ENCODE measurements around the gene FHIT. TPM values are rescaled to one million over a fixed set of nuclear protein-coding genes. Genes with fewer than 3 reads are reported as not detected.

Gene FHIT
- 4.8 TPM for total RNA-seq

- DNase-seq (ENCODE audit: low read depth in 2 of 3, low spot score in 2 of 3) = peak; percentile 64 to 95 (median 93)
Observed at GRCh38 chr3:61251174-61251972, at the start of gene FHIT. Gene FHIT (minus strand): TSS chr3:61251452.

GRCh38 chr3:61300786-61301185 lies 49.5 kb upstream of the FHIT start:
- DNase-seq (ENCODE audit: low read depth in 2 of 3, low spot score in 2 of 3) = no peak

DNA sequence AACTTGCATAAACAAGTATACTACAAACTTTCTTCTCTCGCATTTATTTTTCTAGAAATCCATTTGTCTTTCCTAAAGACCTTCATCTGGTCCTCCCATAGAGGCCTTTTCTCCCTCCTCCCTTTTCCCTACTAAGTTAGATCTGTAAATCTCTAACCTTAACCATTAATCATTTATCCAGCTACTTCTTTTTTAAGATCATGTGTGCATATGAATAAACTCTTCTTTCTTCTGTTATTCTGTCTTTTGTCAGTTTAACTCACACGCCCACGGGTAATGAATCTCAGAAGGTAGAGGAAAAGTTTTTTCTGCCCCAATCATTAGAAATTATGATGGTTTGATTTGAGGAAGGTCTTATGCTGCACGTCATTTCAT lies 48.7 kb upstream of the FHIT start:
- DNase-seq (ENCODE audit: low read depth in 2 of 3, low spot score in 2 of 3) = no peak

GRCh38 chr3:61299343-61300005 lies 48.2 kb upstream of the FHIT start:
- DNase-seq (ENCODE audit: low read depth in 2 of 3, low spot score in 2 of 3) = no peak

GRCh38 chr3:61297821-61298220 lies 46.6 kb upstream of the FHIT start:
- DNase-seq (ENCODE audit: low read depth in 2 of 3, low spot score in 2 of 3) = no peak

- DNase-seq (ENCODE audit: low read depth in 2 of 3, low spot score in 2 of 3) = no peak
Observed at GRCh38 chr3:61288446-61288845, 37.2 kb upstream of the FHIT start.

DNA sequence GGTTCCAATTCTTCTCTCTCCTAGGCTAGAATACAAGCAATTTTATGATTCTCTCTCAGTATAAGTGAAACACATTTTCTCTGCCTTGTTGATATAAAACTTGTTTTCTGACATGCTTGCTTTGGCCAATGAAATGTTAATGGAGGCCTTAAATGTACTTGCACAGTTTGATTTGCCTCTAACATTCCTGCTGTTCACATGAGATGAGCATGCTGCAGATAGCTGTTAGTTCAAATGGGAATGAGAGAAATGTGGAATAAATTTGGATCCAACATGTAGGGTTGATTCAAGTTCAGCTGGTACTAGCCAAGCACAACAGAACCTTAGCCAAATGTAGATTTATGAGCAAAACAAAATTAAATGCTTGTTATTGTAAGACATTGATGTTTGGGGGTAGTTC lies 32.6 kb upstream of the FHIT start:
- DNase-seq (ENCODE audit: low read depth in 2 of 3, low spot score in 2 of 3) = no peak

DNA sequence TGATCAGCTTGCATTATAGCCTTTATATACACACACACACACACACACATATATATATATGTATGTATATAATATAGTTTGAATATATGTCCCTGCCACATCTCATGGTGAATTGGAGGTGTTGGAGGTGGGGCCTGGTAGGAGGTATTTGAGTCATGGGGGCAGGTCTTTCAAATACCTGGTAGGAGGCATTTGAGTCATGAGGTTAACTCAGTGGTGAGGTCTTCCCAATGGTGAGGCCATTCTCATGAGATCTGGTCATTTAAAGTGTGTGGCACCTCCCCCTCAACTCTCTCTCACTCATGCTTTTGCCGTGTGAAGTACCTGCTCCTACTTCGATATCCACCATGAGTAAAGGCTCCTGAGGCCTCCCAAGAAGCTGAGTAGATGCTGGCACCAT lies 27.5 kb upstream of the FHIT start:
- no peak for DNase-seq (ENCODE audit: low read depth in 2 of 3, low spot score in 2 of 3)

GRCh38 chr3:61277411-61277810 lies 26.2 kb upstream of the FHIT start:
- DNase-seq (ENCODE audit: low read depth in 2 of 3, low spot score in 2 of 3) = no peak

DNA sequence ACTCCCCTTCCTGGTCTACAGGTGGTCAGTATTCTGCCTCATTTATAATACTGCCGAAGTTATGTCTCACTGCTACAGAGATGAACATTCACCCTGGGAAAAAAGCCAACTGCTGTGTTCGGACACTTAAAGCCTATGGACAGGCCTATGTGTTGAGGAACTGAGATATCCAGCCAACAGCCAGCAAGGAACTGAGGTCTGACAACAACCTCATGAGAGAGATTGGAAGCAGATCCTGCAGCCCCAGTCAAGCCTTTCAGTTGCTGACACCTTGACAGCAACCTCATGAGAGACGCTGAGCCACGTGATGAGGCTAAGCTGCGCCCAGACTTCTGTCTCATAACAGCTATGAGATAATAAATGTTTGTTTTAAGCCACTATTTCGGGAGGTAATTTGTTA lies 18.2 kb upstream of the FHIT start:
- DNase-seq (ENCODE audit: low read depth in 2 of 3, low spot score in 2 of 3) = no peak

- no peak for DNase-seq (ENCODE audit: low read depth in 2 of 3, low spot score in 2 of 3)
Observed at GRCh38 chr3:61268644-61269043, 17.4 kb upstream of the FHIT start.

- DNase-seq (ENCODE audit: low read depth in 2 of 3, low spot score in 2 of 3) = no peak
Observed at GRCh38 chr3:61264281-61264680, 13.0 kb upstream of the FHIT start.

DNA sequence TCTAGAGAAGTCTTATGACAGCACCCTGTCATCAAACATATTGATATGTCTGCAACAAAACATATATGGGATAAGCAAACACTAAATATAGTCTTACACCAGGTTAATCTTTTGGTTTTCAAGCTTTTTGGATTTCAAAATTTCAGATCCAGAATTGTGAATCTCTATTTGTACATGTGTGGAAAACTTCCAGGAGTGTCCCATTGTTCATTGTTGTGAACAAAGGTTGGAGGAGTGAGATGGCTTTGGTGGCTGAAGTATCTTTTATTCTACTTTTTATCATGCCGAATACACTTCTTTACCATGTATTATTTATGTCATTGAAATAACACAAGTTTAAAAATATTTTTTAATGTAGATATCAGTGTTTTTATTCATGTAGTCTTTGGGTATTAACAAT lies 5.9 kb upstream of the FHIT start:
- no peak for DNase-seq (ENCODE audit: low read depth in 2 of 3, low spot score in 2 of 3)

GRCh38 chr3:61253756-61254155 lies 2.5 kb upstream of the FHIT start:
- no peak for DNase-seq (ENCODE audit: low read depth in 2 of 3, low spot score in 2 of 3)

DNA sequence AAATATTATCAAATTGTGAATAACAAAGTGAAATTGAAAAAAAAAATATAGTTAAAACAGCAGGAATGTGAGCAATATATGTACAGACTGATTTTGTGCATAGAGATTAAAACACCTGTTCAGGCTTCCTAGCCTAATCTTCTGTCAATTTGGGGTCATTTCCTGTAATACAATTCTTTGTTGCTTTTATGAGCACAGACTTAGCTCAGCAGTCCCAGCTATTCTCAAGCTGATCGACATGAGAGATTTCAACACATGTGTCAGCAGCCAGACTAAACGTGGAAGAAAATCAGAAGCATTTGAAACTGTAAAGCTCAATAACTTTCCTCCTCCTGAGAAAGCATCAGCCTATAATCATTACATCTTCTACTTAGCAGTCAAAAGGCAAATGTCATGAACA lies 1.6 kb upstream of the FHIT start:
- no peak for DNase-seq (ENCODE audit: low read depth in 2 of 3, low spot score in 2 of 3)

- DNase-seq (ENCODE audit: low read depth in 2 of 3, low spot score in 2 of 3) = peak; percentile 3 to 21 (median 14)
Observed at GRCh38 chr3:61250784-61251173, 473 bp downstream of the FHIT start.

GRCh38 chr3:61248496-61248895 lies 2.8 kb downstream of the FHIT start:
- no peak for DNase-seq (ENCODE audit: low read depth in 2 of 3, low spot score in 2 of 3)

DNA sequence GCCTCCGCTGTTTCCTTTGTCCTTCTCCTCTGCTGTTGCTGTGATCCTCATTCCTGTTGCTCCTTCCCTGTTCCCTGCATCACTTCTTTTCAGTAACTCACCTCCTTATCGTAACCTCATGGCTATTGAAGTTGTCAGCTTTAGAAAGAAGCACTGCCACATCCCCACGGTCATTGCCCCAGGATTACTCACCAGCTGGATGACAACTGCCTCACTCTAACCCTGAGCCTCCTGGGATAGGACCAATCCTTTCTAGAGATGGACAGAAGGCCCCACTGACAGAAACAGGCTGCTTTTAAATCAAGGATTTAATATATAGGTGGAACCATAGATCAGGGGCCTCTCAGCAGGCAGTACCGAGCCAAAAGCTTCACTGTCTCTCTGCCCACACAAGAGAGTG lies 4.1 kb downstream of the FHIT start:
- no peak for DNase-seq (ENCODE audit: low read depth in 2 of 3, low spot score in 2 of 3)

DNA sequence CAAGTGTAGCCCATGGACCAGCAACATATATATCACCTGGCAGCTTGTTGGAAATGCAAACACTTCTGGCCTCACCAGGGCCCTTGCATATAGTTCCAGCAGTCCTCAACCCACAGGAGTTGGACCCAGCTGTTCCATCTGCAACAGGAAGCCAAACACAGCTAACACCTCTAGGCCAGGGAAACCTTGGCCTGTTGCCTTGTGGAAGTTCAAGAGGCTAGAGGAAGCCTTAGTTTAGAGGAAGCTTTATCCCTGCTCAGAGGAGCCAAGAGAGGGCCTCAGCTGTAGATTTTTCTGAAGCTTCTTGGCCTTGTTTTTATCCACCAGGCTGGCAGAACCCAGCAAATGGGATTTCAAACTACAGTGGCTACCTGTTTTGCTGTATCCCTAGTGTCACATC lies 11.4 kb downstream of the FHIT start:
- DNase-seq (ENCODE audit: low read depth in 2 of 3, low spot score in 2 of 3) = no peak

GRCh38 chr3:61237858-61238257 lies 13.4 kb downstream of the FHIT start:
- no peak for DNase-seq (ENCODE audit: low read depth in 2 of 3, low spot score in 2 of 3)

DNA sequence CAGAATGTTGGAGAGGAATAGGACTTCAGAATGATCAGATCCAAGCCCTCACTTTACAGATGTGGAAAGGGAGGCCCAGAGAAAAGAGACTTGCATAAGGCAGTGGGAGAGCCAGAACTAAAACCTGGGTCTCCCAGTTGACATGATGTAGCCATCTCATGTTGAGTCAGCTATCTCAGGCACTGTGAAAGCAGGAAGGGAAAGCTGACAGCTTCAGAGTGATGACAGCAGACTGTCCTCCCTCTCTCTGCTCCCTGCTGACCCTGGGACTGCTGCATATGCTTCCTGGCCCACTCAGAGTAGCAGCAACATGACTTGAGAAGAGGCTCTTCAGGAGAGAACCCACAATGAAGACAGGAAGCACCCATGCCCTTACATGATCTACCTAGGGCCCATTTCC lies 14.7 kb downstream of the FHIT start:
- DNase-seq (ENCODE audit: low read depth in 2 of 3, low spot score in 2 of 3) = no peak

GRCh38 chr3:61233746-61234145 lies 17.5 kb downstream of the FHIT start:
- DNase-seq (ENCODE audit: low read depth in 2 of 3, low spot score in 2 of 3) = no peak

DNA sequence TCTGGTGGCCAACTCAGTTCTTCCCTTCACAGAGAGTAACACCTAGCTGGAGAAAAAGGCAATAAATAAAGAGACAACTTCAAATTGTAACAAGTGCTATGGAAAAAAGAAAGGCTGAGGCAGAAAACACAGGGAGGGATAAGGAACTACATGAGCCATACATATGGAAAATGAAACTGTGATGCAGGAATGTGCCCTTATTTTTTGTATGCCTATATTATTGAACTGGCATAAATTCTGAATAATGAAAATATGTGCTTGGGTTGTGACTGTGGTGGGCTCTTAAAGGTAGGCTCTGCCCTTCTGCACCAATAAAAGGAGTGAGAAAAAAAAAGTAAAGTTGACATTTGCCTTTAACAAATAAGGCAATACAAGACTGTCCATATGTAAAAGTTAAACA lies 19.6 kb downstream of the FHIT start:
- DNase-seq (ENCODE audit: low read depth in 2 of 3, low spot score in 2 of 3) = no peak

Measured in hematopoietic multipotent progenitor cell (in vitro differentiated cells).